ENCODE measurements around the gene GARIN6. TPM values are rescaled to one million over a fixed set of nuclear protein-coding genes. Genes with fewer than 3 reads are reported as not detected.

GARIN6 gene
- total and polyA plus RNA-seq, 2 donors (not counting 1 experiment from before 2014, with no cell fraction given), result not detected

DNA sequence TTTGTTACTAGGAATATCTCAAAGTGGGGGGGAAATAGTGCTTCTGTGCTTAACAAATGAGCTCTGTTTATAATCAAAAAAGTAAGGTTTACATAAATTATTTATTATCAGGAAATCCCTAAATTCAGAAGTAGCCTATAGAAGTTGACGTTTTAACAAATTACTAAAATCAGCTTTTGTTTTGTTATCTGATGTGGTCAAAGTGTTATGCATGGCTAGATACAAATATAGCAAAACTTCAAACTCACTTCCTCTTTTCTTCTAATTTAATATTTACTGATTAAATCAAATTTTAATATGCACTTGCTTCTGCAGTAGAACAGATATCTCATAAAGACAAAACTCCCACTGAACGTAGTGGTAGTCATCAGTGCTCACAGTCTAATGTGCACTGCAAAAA lies 47.5 kb downstream of the GARIN6 start:
- ChIA-PET CTCF (no interaction called here), POLR2A (no interaction called here)
- ATAC-seq (ENCODE audit: low read depth), result no peak
- Mint-ChIP-seq H3K4me3 (no peak overlapping the region), H3K9me3 (ENCODE audit: insufficient read depth) (peaks cover 3% of the 10 kb centered on the region), H3K27me3 (no peaks in the 10 kb centered on the region), H3K4me1 (no peaks in the 10 kb centered on the region), H3K27ac (no peak overlapping the region)
- WGBS (ENCODE audit: insufficient coverage), result 20% methylated on average over 1 of the region's 2 CpGs
- Histone ChIP-seq H3K27me3 (replicated peaks in 1 of 4; ENCODE audit: control extremely low read depth in 1 of 4, control insufficient read depth in 3 of 4, insufficient read depth in 4 of 4, low read length in 3 of 4) (no peaks in the 10 kb centered on the region), H3K4me2 (replicated peaks; ENCODE audit: low read depth, low read length, poor library complexity, severe bottlenecking) (no peak overlapping the region), H3K4me1 (ENCODE audit: control insufficient read depth in 2 of 2, insufficient read depth in 2 of 2, low read length in 2 of 2) (no peaks in the 10 kb centered on the region), H3K4me3 (ENCODE audit: control extremely low read depth in 1 of 5, extremely low read depth in 1 of 5, insufficient read depth in 1 of 5, low read depth in 2 of 5, low read length in 4 of 5) (no peak overlapping the region), H3K36me3 (replicated peaks in 1 of 2; ENCODE audit: control extremely low read depth in 1 of 2, control insufficient read depth in 1 of 2, extremely low read depth in 1 of 2, insufficient read depth in 2 of 2, low read length in 1 of 2) (no peaks in the 10 kb centered on the region), H3K9me3 (ENCODE audit: control extremely low read depth in 1 of 3, control insufficient read depth in 2 of 3, insufficient read depth in 1 of 3, low read length in 2 of 3) (peaks cover 0 to 7% (median 0%) of the 10 kb centered on the region in 3 donors), H3K79me2 (ENCODE audit: control insufficient read depth, insufficient read depth, low read length) (no peaks in the 10 kb centered on the region), H4K20me1 (ENCODE audit: control insufficient read depth, insufficient read depth, low read length, poor library complexity, severe bottlenecking) (no peaks in the 10 kb centered on the region), H3K9ac (ENCODE audit: low read length) (no peak overlapping the region), H3K27ac (ENCODE audit: low read length in 2 of 2) (no peak overlapping the region), H2AFZ (ENCODE audit: insufficient read depth, low read depth, low read length, poor library complexity, severe bottlenecking) (no peak overlapping the region)
- TF ChIP-seq CTCF (IDR thresholded peaks at IDR 0.05) (no peak), EZH2 (IDR thresholded peaks at IDR 0.05; ENCODE audit: borderline replicate concordance, insufficient read depth, low read depth, low read length, poor library complexity, severe bottlenecking) (no peak)
- intact Hi-C loops (cut with micrococcal nuclease), result no loop called here
- DNase-seq, result no peak

All from B cell (primary cell).